GM12801 (cell line): Measurements from ENCODE around the gene FSTL4.

Experiments
- TF ChIP-seq, protein P1 (sequence below): IDR thresholded peaks from one replicate; pipeline ENCODE4 v1.5.1; 2011; ENCODE audit warnings: control low read depth; ENCODE audit not compliant: insufficient read length; ENCODE audit errors: extremely low read depth

Gene FSTL4

DNA sequence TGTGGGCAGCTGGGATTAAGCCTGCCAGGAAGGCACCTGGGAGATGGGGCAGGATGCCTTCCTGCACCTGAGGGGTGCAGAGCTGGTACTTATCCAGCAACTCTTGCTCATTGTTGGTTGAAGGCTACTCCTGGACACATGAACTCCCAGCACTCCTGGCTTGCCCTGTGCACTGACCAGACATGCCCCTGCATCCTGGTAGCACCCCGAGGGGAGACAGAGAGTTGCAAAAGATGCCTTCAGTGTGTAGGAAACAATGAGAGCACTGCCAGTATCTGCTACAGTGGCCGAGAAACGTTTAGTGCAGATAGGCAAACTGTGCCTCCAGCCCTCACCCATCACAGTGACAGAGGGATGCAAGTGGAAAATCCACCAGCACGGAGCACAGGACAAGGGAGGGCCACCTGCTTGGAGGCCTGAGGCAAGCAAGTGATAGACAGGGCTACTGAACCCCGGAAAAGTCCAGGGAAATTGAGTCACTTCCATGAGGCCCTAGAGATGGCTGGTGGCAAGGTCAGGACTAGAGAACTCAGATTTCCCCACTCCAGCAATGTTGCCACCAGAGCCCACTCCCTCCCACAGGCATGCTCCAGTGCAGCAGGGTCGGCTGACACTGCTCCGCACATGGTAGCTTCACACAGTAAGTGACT, 171.1 kb downstream of the FSTL4 start:
- TF ChIP-seq, protein P1, sequence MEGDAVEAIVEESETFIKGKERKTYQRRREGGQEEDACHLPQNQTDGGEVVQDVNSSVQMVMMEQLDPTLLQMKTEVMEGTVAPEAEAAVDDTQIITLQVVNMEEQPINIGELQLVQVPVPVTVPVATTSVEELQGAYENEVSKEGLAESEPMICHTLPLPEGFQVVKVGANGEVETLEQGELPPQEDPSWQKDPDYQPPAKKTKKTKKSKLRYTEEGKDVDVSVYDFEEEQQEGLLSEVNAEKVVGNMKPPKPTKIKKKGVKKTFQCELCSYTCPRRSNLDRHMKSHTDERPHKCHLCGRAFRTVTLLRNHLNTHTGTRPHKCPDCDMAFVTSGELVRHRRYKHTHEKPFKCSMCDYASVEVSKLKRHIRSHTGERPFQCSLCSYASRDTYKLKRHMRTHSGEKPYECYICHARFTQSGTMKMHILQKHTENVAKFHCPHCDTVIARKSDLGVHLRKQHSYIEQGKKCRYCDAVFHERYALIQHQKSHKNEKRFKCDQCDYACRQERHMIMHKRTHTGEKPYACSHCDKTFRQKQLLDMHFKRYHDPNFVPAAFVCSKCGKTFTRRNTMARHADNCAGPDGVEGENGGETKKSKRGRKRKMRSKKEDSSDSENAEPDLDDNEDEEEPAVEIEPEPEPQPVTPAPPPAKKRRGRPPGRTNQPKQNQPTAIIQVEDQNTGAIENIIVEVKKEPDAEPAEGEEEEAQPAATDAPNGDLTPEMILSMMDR: no peak

DNA sequence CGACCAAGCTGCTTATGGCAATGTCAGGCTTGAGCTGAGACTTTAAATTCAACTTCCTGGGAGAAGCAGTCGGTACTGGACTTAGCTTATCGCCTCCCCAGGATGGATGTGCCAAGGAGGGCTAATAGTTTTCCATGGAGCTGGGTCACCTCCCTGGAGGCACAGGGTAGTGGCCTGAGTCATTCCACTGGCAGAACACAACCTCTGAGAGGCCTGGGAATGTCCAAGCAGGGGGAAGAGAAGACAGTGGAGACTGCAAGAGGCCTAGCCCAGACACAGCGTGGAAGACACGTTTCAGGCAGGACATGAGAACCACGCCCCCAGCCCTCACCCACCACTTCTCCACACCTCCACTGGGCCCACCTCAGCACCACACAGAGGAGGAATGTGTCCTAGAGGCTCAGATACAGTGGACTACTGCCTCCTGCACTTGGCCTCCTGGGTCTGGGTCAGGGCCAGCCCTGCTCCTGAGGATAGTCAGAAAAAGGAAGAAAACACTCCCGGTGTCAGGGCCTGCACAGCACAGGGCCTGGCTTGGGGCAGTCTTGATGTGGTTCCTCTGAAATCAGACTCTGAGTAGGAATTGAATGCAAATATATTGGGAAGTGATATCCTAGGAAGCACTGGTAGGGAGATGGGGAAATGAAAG, 171.8 kb downstream of the FSTL4 start:
- TF ChIP-seq, protein P1: no peak

DNA sequence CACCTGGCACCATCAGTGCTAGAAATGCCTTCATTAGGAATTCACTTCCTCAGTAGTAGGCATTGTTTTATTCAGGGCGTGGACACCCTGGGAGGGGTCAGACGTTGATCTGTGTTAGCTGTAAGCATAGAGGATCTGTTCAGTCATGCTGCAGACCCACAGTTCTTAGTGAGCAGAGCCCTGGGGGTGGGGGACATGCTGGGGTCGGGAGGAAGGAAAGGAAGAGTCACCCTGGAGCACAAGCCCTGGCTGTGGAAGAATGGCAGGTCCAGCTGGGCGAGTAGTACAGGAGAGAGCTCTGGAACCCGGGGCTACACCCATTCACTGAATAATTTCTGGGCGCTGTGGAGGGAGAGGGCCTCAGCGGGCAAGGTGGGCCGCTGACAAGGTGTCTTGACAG, 172.5 kb downstream of the FSTL4 start:
- TF ChIP-seq, protein P1: no peak

DNA sequence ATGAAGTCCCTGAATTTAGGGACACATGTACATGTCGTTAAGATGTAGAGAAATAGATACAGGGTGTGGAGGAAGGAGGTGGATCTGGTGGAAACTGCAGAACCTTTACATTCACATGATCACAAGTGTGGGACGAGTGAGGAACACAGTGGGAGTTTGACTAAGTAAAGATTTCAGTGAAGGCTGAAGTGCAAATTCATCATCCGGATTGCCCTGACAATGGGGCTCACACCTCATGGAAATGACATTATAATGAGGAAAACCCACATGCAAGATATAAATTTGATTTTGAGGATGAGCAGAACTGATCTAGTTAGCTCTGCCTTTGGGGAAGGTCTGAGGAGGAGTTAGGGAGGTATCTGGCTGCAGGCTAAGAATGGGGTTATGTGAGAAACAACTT, 173.9 kb downstream of the FSTL4 start:
- TF ChIP-seq, protein P1: no peak

DNA sequence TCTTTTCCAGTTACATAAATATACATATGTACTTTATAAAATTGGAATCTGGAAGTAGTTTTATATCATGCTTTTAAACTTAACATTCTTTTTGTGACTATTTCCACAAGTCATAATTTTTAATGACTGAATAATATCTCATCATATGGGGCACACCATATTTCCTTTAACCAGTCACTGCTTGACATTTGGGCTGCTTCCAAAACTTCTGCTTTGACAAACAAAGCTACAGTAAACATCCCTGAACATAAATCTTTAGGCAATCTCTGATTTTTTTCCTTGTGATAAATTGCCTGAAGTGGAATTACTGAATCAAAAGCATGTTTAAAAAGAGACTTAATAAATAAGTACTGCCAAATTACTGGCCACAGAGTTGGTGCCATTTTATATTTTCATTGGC, 178.0 kb downstream of the FSTL4 start:
- TF ChIP-seq, protein P1: no peak

DNA sequence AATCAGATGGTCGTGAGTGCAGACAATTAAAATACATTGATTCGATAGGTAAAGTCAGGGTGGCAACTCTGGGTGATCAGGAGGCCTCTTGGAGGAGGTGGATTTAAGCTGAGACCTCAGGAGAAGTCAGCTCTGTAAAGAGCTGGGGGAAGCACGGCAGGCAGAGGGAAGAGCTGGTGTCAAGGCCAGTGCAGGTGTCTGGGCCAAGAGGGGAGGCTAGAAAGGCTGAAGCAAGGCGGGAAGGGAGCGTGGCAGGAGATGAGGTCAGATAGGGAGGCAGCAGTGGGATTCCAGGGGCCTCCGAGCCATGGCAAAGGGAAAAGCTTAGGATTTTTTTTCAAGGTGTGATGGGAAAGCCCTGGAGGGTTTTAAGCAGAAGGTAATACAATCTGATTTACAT, 178.7 kb downstream of the FSTL4 start:
- TF ChIP-seq, protein P1: no peak

DNA sequence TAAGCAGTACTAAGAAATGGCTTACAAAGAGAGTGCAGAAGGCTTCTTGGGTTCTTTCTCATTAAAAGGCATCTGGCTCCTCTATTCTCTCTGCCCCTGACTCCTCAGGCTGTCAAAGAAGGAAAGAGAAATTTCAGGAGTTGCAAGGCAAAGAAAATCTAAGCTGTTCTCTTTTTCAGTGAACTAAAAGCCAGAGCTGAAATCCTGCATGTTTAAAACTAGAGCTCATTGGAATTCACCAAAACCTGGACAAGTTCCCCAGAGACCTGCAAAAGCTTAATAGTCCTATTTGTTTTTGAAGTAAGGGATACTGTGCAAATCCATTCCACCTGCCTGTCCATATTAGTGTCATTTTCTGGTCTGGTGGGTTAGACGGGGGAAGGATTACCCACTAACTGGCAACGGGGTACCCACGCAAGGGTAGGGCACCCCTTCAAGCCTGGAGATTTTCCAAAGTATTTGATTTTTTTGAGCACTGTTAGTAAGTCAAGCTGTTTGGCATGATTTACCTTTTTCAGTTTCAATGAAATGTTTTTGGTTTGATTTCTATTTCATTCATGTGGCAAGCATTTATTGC, 179.3 kb downstream of the FSTL4 start:
- TF ChIP-seq, protein P1: no peak
